ENCODE results near the gene RENBP.
A peak's percentile ranks its signal among the peaks of the same experiment; 100 is the strongest.

The RENBP gene

DNA sequence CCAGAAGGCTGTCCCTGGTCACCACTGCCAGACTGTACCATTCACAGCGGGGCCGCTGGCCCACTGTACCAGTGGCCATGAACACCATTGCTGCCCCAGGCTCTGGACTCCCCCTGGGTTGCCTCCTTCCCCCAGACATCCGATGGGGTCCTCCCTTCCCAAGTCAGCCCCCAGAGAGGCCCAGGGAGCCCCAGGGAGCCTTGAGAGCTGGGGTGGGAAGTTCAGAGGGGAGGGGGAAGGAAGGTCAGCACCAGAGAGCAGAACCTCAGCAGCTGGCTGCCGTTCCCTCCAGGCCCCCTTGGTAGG lies 17.9 kb downstream of the RENBP start:
- Histone ChIP-seq H3K9ac (ENCODE audit: insufficient read length) (no peak overlapping the region), H3K4me3 (peak overlapping the region; percentile 81), H3K36me3 (ENCODE audit: insufficient read depth, low read length) (no peaks in the 10 kb centered on the region; the same call in 1 of the 2 replicates), H3K9me3 (ENCODE audit: low read depth, low read length) (no peaks in the 10 kb centered on the region), H3K27ac (peak overlapping the region; percentile 94)
- no peak for DNase-seq (ENCODE audit: low read depth, low spot score)
- TF ChIP-seq EZH2 (IDR thresholded peaks at IDR 0.05) (no peak), POLR2AphosphoS5 (IDR thresholded peaks at IDR 0.05; ENCODE audit: borderline replicate concordance, low read depth, low read length) (no peak), FOXP2 (optimal IDR thresholded peaks at IDR 0.05; ENCODE audit: control extremely low read depth, extremely low read length, insufficient read depth) (no peak)

DNA sequence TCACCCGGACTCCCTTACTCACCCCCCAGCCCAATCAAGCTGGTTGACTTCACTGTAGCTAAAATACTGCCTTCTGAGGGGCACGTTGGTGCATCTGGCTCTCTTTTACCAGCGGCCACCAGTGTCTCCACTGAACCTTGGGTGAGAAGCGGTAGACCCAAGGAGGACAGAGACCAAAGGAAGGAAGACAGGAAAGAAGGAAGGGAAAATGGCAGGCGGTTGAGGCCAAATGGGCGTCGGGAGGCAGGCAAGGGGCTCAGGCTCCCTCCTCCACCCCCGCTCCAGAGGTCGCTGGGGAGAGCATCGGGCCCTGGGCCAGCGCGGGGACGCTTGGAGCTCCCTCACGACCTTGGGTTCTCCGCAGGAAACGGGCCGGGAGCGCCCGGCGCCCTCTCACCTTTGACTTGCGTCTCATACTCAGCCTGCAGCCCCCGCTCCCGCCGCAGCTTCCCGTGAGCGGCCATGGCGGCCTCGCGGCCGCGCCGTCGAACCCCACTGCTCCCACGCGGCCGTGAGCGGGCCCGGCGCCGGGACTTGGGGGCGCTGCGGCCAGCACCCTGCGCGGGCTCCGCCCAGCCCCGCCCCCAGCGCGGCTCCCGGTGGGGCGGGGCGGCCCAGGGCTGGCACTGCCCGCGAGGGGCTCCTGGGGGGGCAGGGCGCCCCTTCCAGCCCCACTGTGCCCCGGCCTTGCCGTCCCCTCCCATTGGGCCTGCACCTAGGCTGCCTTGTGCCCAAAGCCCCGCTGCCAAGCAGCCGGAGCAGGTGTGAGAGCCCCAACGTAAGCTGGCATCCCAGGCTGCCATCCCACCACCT lies 18.5 kb downstream of the RENBP start, which contains the start of gene ARHGAP4:
Gene ARHGAP4 (minus strand): TSS at position 526 of the 813 bp plus-strand sequence. CDS start 62 bp downstream, at position 464.
- Histone ChIP-seq H3K9ac (ENCODE audit: insufficient read length) (peak within 1 kb of the TSS; percentile 95), H3K4me3 (peak within 1 kb of the TSS; percentile 81), H3K36me3 (ENCODE audit: insufficient read depth, low read length) (no peaks in the 10 kb centered on the region; the same call in 1 of the 2 replicates), H3K9me3 (ENCODE audit: low read depth, low read length) (no peaks in the 10 kb centered on the region), H3K27ac (peak within 1 kb of the TSS; percentile 94)
- no peak for TF ChIP-seq EZH2 (IDR thresholded peaks at IDR 0.05)
- DNase-seq (ENCODE audit: low read depth, low spot score) = no peak

DNA sequence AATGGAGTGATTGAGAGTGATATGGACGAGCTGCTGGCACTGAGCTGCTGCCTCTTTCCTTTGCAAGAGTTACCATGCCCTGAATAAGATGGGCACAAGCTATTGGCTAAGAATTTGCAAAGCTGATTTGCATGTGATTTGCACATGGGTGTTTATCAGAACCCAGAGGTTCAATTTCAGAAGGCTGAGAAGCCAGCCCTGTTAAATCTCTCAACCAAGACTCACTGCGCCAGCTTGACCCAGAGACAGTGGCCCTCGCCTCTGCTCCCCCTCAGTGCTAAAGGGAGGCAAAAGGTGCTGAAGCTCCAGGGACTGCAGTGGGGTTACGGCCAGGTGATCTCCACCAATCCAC lies 19.1 kb downstream of the RENBP start:
- DNase-seq (ENCODE audit: low read depth, low spot score) = no peak
- TF ChIP-seq POLR2AphosphoS5 (IDR thresholded peaks at IDR 0.05; ENCODE audit: borderline replicate concordance, low read depth, low read length) (no peak), EZH2 (IDR thresholded peaks at IDR 0.05) (no peak), FOXP2 (optimal IDR thresholded peaks at IDR 0.05; ENCODE audit: control extremely low read depth, extremely low read length, insufficient read depth) (no peak)
- Histone ChIP-seq H3K4me3 (no peak overlapping the region), H3K9ac (ENCODE audit: insufficient read length) (no peak overlapping the region), H3K36me3 (ENCODE audit: insufficient read depth, low read length) (no peaks in the 10 kb centered on the region; the same call in 1 of the 2 replicates), H3K9me3 (ENCODE audit: low read depth, low read length) (no peaks in the 10 kb centered on the region), H3K27ac (peak overlapping the region; percentile 69)

DNA sequence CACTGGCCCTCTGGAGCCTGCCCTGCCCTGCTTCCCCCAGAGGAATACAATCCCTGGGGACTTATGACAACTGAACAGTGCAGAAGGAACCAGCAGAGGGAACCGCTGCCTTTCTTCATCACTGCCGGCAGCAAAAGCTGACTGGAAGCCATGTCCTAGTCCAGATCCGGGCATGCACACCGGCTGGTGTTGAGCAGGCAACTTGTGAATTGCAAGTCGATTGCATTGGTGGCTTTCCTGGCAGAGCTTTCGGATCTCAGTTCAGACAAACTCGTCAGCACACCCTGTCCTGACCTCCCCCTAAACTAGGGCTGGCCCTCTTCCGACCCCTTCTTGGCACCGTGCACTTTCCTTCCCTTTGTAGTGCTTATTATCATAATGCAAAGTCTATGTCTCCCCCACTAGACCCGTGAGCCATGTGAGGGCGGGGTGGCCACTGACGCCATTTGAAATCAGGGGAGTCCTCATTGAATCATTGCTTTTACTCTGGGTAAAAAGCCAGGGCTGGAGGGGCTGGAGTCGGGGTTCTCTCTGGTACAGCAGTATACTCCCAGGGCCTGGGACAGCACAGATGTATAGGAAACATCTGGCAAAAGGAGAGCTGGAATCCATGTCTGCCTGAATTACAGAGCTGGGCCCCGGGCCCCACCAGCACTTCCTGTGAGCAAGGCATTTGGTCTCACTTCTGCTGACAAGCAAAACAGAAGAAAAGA lies 20.1 kb downstream of the RENBP start:
- H3K36me3 ChIP-seq (ENCODE audit: insufficient read depth, low read length) = no peaks in the 10 kb centered on the region; the same call in 1 of the 2 replicates
- TF ChIP-seq POLR2AphosphoS5 (IDR thresholded peaks at IDR 0.05; ENCODE audit: borderline replicate concordance, low read depth, low read length) (no peak), EZH2 (IDR thresholded peaks at IDR 0.05) (no peak), FOXP2 (optimal IDR thresholded peaks at IDR 0.05; ENCODE audit: control extremely low read depth, extremely low read length, insufficient read depth) (no peak)
- DNase-seq (ENCODE audit: low read depth, low spot score) = no peak
- peak overlapping the region; percentile 69 for H3K27ac ChIP-seq
- no peaks in the 10 kb centered on the region for H3K9me3 ChIP-seq (ENCODE audit: low read depth, low read length)
- no peak overlapping the region for H3K9ac ChIP-seq (ENCODE audit: insufficient read length)
- H3K4me3 ChIP-seq = no peak overlapping the region; the same call in 1 of the 2 replicates

DNA sequence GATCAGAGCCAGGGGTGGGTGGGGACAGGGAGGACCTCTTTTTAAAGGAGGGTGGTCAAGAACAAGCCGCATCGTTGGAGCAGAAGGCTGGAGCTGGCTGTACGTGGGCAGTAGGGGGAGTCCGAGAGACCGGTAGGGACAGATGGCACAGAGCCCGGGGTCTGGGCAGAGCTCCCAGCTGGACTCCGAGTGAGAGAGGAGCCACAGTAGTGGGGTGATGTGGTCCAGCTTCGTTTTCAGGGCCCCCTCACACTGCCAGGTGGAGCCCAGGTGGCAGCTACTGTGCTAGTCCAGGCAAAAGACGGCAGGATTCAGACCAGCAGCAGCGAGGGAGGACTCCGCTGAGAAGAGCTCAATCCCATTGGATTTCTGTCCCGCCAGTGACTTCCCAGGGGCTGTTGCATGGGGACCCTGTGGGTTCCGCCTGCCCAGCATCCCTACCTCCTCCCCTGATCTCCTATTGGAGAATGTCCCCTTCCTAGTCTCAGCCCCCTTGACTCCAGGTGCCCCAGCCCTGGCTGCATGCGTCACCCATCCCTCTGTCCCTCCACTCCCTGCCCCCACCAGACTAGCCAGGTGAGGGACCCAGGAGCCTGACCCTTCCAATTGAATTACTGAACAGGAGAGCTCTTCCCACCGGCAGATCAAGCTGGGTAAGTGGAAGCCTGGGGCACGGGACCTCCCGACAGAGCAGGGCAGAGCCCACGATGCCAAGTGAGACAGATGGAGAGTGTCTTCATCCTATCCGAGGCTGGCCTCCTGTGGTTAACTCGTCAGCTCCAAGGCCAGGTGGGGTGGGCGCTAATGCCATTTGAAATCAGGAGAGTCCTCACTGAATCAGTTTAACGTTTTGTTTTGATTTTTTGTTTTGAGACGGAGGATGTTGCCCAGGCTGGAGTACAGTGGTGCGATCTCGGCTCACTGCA lies 21.2 kb downstream of the RENBP start:
- Histone ChIP-seq H3K4me3 (no peak overlapping the region), H3K9ac (ENCODE audit: insufficient read length) (no peak overlapping the region), H3K27ac (no peak overlapping the region), H3K36me3 (ENCODE audit: insufficient read depth, low read length) (no peaks in the 10 kb centered on the region), H3K9me3 (ENCODE audit: low read depth, low read length) (no peaks in the 10 kb centered on the region)
- TF ChIP-seq POLR2AphosphoS5 (IDR thresholded peaks at IDR 0.05; ENCODE audit: borderline replicate concordance, low read depth, low read length) (no peak), FOXP2 (optimal IDR thresholded peaks at IDR 0.05; ENCODE audit: control extremely low read depth, extremely low read length, insufficient read depth) (no peak), EZH2 (IDR thresholded peaks at IDR 0.05) (no peak)
- no peak for DNase-seq (ENCODE audit: low read depth, low spot score)

DNA sequence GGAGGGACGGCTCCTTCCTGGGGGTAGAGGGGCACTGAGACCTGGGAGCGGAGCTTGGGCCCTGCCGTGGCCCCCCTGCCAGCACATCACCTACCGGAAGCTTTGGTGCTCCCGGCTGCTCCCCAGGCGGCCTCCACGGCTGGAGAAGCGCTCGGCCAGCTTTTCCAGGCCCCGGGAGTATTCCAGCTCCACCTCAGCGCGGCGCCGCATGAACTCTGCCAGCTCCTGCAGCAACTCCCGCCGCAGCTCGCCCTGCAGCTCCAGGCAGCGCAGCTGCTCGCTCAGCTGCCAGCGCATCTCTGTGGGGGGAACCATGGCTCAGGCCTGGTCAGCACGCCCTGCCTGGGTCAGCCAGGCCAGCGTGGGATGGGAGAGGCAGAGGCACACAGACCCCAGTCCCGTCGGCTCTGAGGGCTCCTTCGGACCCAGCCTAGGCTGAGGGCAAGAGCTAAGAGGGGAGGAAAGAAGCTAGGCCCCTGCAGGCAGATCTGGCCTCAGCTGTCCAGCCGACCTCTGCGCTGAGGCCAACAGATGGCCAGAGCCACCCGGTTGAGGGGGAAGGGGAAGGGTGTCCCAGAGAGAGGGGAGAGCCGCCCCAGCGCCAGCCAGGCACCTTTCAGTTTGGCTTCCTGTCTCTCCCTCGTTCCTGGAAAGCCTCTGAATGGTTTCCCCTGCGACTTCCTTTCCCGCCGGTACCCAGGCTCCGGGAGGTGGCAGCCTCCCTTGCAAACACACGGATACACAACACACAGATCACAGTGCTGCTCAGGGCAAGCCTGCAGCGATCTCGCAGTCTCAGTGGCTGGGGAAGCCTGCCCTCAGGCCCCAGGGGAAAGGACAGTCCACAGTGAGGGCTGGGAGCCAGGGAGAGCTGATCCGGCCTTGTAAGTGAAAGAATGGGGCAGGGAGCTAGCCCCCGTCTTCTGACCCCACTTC lies 22.7 kb downstream of the RENBP start:
- H3K27ac ChIP-seq = no peak overlapping the region
- no peaks in the 10 kb centered on the region for H3K9me3 ChIP-seq (ENCODE audit: low read depth, low read length)
- no peak overlapping the region for H3K4me3 ChIP-seq
- no peaks in the 10 kb centered on the region for H3K36me3 ChIP-seq (ENCODE audit: insufficient read depth, low read length)
- no peak for TF ChIP-seq FOXP2 (optimal IDR thresholded peaks at IDR 0.05; ENCODE audit: control extremely low read depth, extremely low read length, insufficient read depth)
- TF ChIP-seq EZH2 (IDR thresholded peaks at IDR 0.05) = no peak
- no peak for TF ChIP-seq POLR2AphosphoS5 (IDR thresholded peaks at IDR 0.05; ENCODE audit: borderline replicate concordance, low read depth, low read length)
- no peak for DNase-seq (ENCODE audit: low read depth, low spot score)
- H3K9ac ChIP-seq (ENCODE audit: insufficient read length) = no peak overlapping the region

DNA sequence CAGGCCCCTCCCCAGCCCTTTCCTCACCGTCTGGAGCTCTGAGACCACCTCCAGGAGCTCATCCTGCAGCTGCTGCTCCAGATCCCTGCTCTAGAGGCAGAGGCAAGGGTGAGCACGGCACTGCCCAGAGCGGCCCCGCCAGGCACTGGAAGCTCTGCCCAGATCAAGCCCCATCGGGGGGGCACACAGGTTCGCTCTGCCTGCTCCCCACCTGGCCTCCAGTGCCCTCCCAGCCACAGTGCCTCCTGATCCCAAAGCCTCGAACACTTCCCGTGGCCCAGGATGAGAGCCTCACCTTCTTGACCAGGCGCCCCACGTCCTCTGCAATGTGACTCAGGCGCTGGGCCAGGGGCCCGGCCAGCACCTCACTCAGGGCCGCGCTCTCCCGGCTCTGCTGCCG lies 23.4 kb downstream of the RENBP start:
- DNase-seq (ENCODE audit: low read depth, low spot score) = no peak
- TF ChIP-seq FOXP2 (optimal IDR thresholded peaks at IDR 0.05; ENCODE audit: control extremely low read depth, extremely low read length, insufficient read depth) = no peak
- no peak for TF ChIP-seq POLR2AphosphoS5 (IDR thresholded peaks at IDR 0.05; ENCODE audit: borderline replicate concordance, low read depth, low read length)
- TF ChIP-seq EZH2 (IDR thresholded peaks at IDR 0.05) = no peak
- Histone ChIP-seq H3K9me3 (ENCODE audit: low read depth, low read length) (no peaks in the 10 kb centered on the region), H3K9ac (ENCODE audit: insufficient read length) (no peak overlapping the region), H3K27ac (no peak overlapping the region), H3K36me3 (ENCODE audit: insufficient read depth, low read length) (no peaks in the 10 kb centered on the region), H3K4me3 (no peak overlapping the region)
